AG04450 (cell line): ENCODE results near the gene SDF2. TPM values are rescaled to one million over a fixed set of nuclear protein-coding genes. Genes with fewer than 3 reads are reported as not detected.
A peak's percentile ranks its signal among the peaks of the same experiment; 100 is the strongest.

Experiments used
- CTCF ChIA-PET: fragments of 300-600, 350-600 bp; formaldehyde crosslinking; extraction: SDS; loops from one replicate; lab custom pipeline; 2022; ENCODE audit warnings: antibody characterized with exemption, inconsistent platforms; lab: Charles Lee
- POLR2A ChIA-PET: fragments of 350-600 bp; formaldehyde crosslinking; extraction: SDS; loops from one replicate; lab custom pipeline; 2021; ENCODE audit warnings: antibody characterized with exemption, inconsistent platforms; lab: Yijun Ruan, JAX
- DNase-seq: peaks from one replicate; pipeline ENCODE4 v3.0.0-alpha.2; 2011; ENCODE audit warnings: low read depth, low spot score
- H3K27ac ChIP-seq: one replicate; pipeline ENCODE4 v1.5.1; 2012; ENCODE audit warnings: low read depth, low read length, control low read depth
- H3K27me3 ChIP-seq: one replicate; pipeline ENCODE4 v1.6.0; 2012; ENCODE audit warnings: low read length; ENCODE audit not compliant: control insufficient read depth, insufficient read depth
- H3K4me3 ChIP-seq: 2 replicates; pipeline ENCODE4 v1.5.1; 2011; ENCODE audit warnings: mild to moderate bottlenecking, low read depth, low read length, control low read depth
- H3K9me3 ChIP-seq: 2 replicates; pipeline ENCODE4 v1.5.1; 2012; ENCODE audit warnings: low read length; ENCODE audit not compliant: control insufficient read depth, insufficient read depth
- polyA plus RNA-seq: library from polyadenylated mRNA; depleted of rRNA; stranded (reverse); fragments of >200 nt; gene quantifications from 2 replicates; pipeline ENCODE4 v1.2.3, GENCODE V29; 2011
- TF ChIP-seq, protein P1 (sequence below): IDR thresholded peaks from 2 replicates; pipeline ENCODE4 v1.5.1; 2011; ENCODE audit warnings: low read depth, low read length, control low read depth, inconsistent platforms

Gene SDF2
- polyA plus RNA-seq, 1 experiment: 76.1 TPM

- Histone ChIP-seq H3K4me3 (no peak overlapping the region), H3K27me3 (no peaks in the 10 kb centered on the region), H3K9me3 (no peaks in the 10 kb centered on the region; the same call in 1 of the 2 replicates), H3K27ac (no peak overlapping the region)
- DNase-seq: no peak
- TF ChIP-seq, protein P1, sequence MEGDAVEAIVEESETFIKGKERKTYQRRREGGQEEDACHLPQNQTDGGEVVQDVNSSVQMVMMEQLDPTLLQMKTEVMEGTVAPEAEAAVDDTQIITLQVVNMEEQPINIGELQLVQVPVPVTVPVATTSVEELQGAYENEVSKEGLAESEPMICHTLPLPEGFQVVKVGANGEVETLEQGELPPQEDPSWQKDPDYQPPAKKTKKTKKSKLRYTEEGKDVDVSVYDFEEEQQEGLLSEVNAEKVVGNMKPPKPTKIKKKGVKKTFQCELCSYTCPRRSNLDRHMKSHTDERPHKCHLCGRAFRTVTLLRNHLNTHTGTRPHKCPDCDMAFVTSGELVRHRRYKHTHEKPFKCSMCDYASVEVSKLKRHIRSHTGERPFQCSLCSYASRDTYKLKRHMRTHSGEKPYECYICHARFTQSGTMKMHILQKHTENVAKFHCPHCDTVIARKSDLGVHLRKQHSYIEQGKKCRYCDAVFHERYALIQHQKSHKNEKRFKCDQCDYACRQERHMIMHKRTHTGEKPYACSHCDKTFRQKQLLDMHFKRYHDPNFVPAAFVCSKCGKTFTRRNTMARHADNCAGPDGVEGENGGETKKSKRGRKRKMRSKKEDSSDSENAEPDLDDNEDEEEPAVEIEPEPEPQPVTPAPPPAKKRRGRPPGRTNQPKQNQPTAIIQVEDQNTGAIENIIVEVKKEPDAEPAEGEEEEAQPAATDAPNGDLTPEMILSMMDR: no peak
- POLR2A ChIA-PET: no interaction called here
- CTCF ChIA-PET: no interaction called here
Observed at GRCh38 chr17:28705728-28706334, 44.1 kb upstream of the SDF2 start.

DNA sequence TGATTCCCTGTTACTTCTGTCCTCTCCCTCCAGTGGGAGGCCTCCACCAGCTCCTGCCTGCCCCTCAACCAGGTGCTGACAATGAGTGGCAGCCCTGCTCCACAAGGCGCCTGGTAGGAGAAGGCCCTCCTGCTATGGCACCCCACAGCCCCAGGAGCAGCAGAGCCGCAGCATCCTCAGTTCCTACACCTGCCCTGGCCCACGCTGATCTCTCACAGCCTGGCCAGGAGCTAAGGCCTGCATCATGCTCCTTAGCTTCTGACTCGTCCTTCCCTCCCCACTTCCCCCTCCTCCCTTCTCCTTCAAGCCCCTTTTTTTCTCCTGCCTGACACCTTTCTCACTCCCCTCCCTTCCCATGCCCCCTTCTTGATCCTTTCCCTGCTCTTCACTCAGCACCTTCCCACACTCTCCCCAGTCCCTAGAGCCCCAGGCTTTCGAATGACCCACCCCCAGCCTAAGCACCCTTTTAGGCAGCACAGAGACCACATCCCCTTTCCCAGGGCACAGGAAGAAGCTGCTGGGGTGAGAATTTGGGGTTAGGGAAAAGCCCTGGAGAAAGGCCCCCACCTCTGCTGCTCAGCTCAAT, 43.5 kb upstream of the SDF2 start:
- DNase-seq: no peak
- TF ChIP-seq, protein P1: no peak
- CTCF ChIA-PET: no interaction called here
- no peaks in the 10 kb centered on the region for H3K27me3 ChIP-seq
- H3K27ac ChIP-seq: peak overlapping the region; percentile 21
- POLR2A ChIA-PET: interaction anchor here (1.0 kb wide), 1 partner anchor 10 kb away, joined by 3 read pairs; no protein-coding TSS in a partner anchor
- no peaks in the 10 kb centered on the region; the same call in 1 of the 2 replicates for H3K9me3 ChIP-seq
- H3K4me3 ChIP-seq: no peak overlapping the region

GRCh38 chr17:28704219-28704858, 42.6 kb upstream of the SDF2 start:
- H3K4me3 ChIP-seq: no peak overlapping the region
- POLR2A ChIA-PET: interaction anchor here (0.6 to 1.0 kb wide), 2 partner anchors 9 to 98 kb away, joined by 3 read pairs; no protein-coding TSS in a partner anchor
- H3K27me3 ChIP-seq: no peaks in the 10 kb centered on the region
- CTCF ChIA-PET: no interaction called here
- DNase-seq: no peak
- no peaks in the 10 kb centered on the region; the same call in 1 of the 2 replicates for H3K9me3 ChIP-seq
- TF ChIP-seq, protein P1: no peak
- peak overlapping the region; percentile 11 for H3K27ac ChIP-seq

DNA sequence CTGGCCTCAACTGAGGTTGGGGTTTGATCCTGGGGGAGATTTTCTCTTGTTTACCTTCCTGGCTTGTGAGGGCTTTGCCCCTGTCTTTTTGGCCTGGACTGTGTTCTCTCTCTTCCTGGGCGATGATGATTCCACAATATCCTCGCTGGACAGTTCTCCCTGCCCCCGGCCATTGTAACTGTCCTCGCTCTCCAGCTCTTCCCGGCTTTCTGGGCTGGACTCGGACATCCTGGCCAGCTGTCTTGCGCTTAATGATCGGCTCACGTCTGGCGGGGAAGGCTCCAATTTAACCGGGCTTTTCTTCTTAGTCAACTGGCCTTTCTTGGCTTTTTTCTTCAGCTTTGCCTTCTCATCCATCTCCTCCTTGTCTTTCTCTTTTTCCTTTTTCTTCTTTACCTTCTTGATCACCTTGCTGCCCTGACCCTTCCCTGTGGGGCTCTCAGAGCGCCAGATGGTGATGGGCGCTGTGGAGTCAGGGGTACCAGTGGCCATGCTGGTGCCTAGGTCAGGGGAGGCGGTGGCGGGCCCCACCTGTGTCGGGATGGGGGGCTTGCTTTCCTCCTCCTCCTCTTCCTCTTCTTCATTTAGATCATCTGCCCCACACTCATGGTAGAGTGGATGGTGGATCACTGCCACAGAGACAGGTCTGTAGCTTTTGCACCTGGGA, 42.0 kb upstream of the SDF2 start:
- ChIA-PET CTCF (no interaction called here), POLR2A (interaction anchor here (0.6 kb wide), 1 partner anchor 97 kb away, joined by 3 read pairs; no protein-coding TSS in a partner anchor)
- Histone ChIP-seq H3K27me3 (no peaks in the 10 kb centered on the region), H3K4me3 (no peak overlapping the region), H3K9me3 (no peaks in the 10 kb centered on the region; the same call in 1 of the 2 replicates), H3K27ac (no peak overlapping the region)
- DNase-seq: no peak
- TF ChIP-seq, protein P1: no peak
